Endothelial cell of umbilical vein (primary cell): ENCODE measurements around the gene TUBD1. TPM values are rescaled to one million over a fixed set of nuclear protein-coding genes. Genes with fewer than 3 reads are reported as not detected.

Source experiments
- BruUV-seq: library from RNA; stranded (reverse); fragments of 400-500 nt; replicated peaks from 2 replicates; lab custom pipeline; 2021; lab: Mats Ljungman, UMichigan
- CTCF ChIA-PET: fragments of 300-600, 350-600 bp; sonication (Branson Sonifier 250); formaldehyde crosslinking; loops from one replicate; lab custom pipeline; 2021; ENCODE audit warnings: antibody characterized with exemption, inconsistent platforms; lab: Charles Lee
- POLR2A ChIA-PET: fragments of 300-600, 350-600 bp; sonication (Branson Sonifier 250); formaldehyde crosslinking; loops from one replicate; lab custom pipeline; 2021; ENCODE audit warnings: antibody characterized with exemption, inconsistent platforms; lab: Charles Lee
- DNase-seq: peaks from one replicate; pipeline ENCODE4 v3.0.0-alpha.2; 2011; ENCODE audit warnings: low read depth, low spot score
- FAIRE-seq: peaks from 2 replicates; lab custom pipeline; 2011; peaks lifted over from hg19 to GRCh38; lab: Jason Lieb, UNC
- H2AFZ ChIP-seq: 2 replicates; pipeline ENCODE4 v1.6.0; 2012; ENCODE audit warnings: low read depth, low read length, control low read depth, inconsistent platforms
- H3K27ac ChIP-seq: 2 replicates; pipeline ENCODE4 v1.5.1; 2011; ENCODE audit warnings: low read depth, mild to moderate bottlenecking, control low read depth, low read length, moderate library complexity; ENCODE audit not compliant: insufficient read depth
- H3K27me3 ChIP-seq, 2 experiments: 2 replicates each; pipeline versions ENCODE4 v1.6.0 to v1.6.1; 2011; ENCODE audit warnings: low read length in 2 of 2, mixed read lengths in 1 of 2; ENCODE audit not compliant: control insufficient read depth in 2 of 2, insufficient read depth in 2 of 2
- H3K36me3 ChIP-seq, 2 experiments: 2 replicates in 1 of 2; 3 replicates in 1 of 2; pipeline ENCODE4 v1.5.1; 2011; ENCODE audit warnings: low read length in 2 of 2, mild to moderate bottlenecking in 1 of 2, moderate library complexity in 1 of 2; ENCODE audit not compliant: control insufficient read depth in 2 of 2, insufficient read depth in 2 of 2; ENCODE audit errors: extremely low read depth in 1 of 2
- H3K4me1 ChIP-seq: 3 replicates; pipeline ENCODE4 v1.5.1; 2011; ENCODE audit warnings: mild to moderate bottlenecking, low read length; ENCODE audit not compliant: control insufficient read depth, insufficient read depth; ENCODE audit errors: extremely low read depth
- H3K4me2 ChIP-seq: 2 replicates; pipeline ENCODE4 v1.6.1; 2011; ENCODE audit warnings: low read length, control low read depth, mixed read lengths; ENCODE audit not compliant: insufficient read depth
- H3K4me3 ChIP-seq, 3 experiments: fragments of 200-600 bp in 1 of 3; sonication (generic), shearing (Covaris generic) in 1 of 3; replicated peaks in 1 of 3; 2 replicates each; pipeline ENCODE4 v1.5.1; 2011 to 2016; ENCODE audit warnings: control low read depth in 3 of 3, low read length in 3 of 3, mild to moderate bottlenecking in 2 of 3, inconsistent platforms in 1 of 3, low read depth in 1 of 3, moderate library complexity in 1 of 3; ENCODE audit not compliant: insufficient read depth in 1 of 3
- H3K79me2 ChIP-seq: 2 replicates; pipeline ENCODE4 v1.6.0; 2012; ENCODE audit warnings: low read length, inconsistent platforms; ENCODE audit not compliant: control insufficient read depth, insufficient read depth
- H3K9ac ChIP-seq: replicated peaks from 2 replicates; pipeline ENCODE3; 2011; ENCODE audit warnings: low read length, control low read depth; ENCODE audit not compliant: insufficient read depth; ENCODE audit errors: extremely low read depth
- H3K9me1 ChIP-seq: replicated peaks from 3 replicates; pipeline ENCODE4 v1.6.0; 2011; ENCODE audit warnings: mild to moderate bottlenecking, low read length; ENCODE audit not compliant: control insufficient read depth, insufficient read depth; ENCODE audit errors: extremely low read depth
- H3K9me3 ChIP-seq: replicated peaks from 2 replicates; pipeline ENCODE4 v1.5.1; 2012; ENCODE audit warnings: low read length, inconsistent platforms; ENCODE audit not compliant: control insufficient read depth, insufficient read depth
- H4K20me1 ChIP-seq: replicated peaks from 2 replicates; pipeline ENCODE3; 2011; ENCODE audit warnings: mild to moderate bottlenecking, low read length; ENCODE audit not compliant: control insufficient read depth, insufficient read depth; ENCODE audit errors: extremely low read depth
- FOS ChIP-seq: IDR thresholded peaks from 2 replicates; pipeline ENCODE4 v1.6.1; 2011; ENCODE audit warnings: mild to moderate bottlenecking, low read length, moderate library complexity, borderline replicate concordance; ENCODE audit not compliant: insufficient read depth
- JUN ChIP-seq: IDR thresholded peaks from 2 replicates; pipeline ENCODE4 v1.6.1; 2011; ENCODE audit warnings: borderline replicate concordance, low read depth; ENCODE audit not compliant: insufficient read length, insufficient read depth
- MYC ChIP-seq: IDR thresholded peaks from one replicate; pipeline ENCODE4 v1.6.1; 2011; ENCODE audit warnings: mild to moderate bottlenecking, low read depth, low read length
- POLR2A ChIP-seq: IDR thresholded peaks from 2 replicates; pipeline ENCODE4 v1.6.1; 2012; ENCODE audit warnings: low read depth, mild to moderate bottlenecking, control low read depth, low read length
- dilution Hi-C: fragments of 300-500 bp; cut with MboI; formaldehyde crosslinking; loops from one replicate; pipeline ENCODE4 v1.15.0; 2019; ENCODE audit warnings: low sequenced_read_pairs; ENCODE audit not compliant: extremely low pct_ligation_motif_present
- intact Hi-C: fragments of 100-400 bp; cut with micrococcal nuclease; formaldehyde crosslinking; loops from one replicate; pipeline ENCODE4 v1.10.0; 2022
- polyA plus RNA-seq, 4 experiments: library from polyadenylated mRNA; depleted of rRNA in 3 of 4; stranded (reverse) in 3 of 4; unstranded in 1 of 4; fragments of >200 nt; gene quantifications; 2 replicates each; pipeline versions ENCODE4 v1.2.1 to v1.2.3, GENCODE V29; 2011 to 2012; ENCODE audit warnings: missing spikeins in 1 of 4
- total RNA-seq: library from RNA; stranded (reverse); gene quantifications from 2 replicates; pipeline ENCODE4 v1.2.3, GENCODE V29; 2021
- TF ChIP-seq, protein P1 (sequence below), 2 donors: IDR thresholded peaks; 1 replicate in 1 of 2; 2 replicates in 1 of 2; pipeline ENCODE4 v1.5.1; 2011; ENCODE audit warnings: low read length in 2 of 2, mild to moderate bottlenecking in 2 of 2, moderate library complexity in 2 of 2, control low read depth in 1 of 2, inconsistent platforms in 1 of 2, low read depth in 1 of 2; ENCODE audit not compliant: insufficient read depth in 1 of 2; ENCODE audit errors: extremely low read depth in 1 of 2

The TUBD1 gene
- total and polyA plus RNA-seq, 2 donors (not counting 3 experiments of a cell fraction or from before 2014, with no cell fraction given), result 4.9 to 11.3 TPM

DNA sequence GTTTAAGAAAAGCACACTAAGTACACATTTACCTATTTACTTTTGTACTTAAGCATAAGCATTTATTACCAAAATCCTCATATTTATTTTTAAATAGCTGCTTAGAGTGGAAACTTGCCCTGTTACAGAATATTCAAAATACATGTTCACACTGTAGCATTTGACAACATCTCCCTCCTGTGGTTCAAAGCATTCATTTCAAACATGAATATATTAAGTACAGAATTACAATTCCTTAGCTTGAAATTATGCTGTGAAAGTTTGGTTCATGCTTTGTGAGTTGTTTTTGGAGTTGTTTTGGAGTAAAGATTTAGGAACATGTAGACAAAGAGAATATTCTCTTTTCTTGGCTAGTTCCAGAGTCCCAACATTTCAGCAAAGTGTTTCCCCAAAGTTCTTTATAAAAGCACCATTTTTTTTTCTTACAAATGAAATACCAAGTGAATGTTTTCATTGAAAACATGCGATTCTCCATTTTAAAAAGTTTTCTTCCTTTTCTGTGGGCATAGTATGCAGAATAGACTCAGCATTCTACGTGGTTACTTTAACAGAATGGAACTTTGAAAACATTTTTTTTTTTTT lies 33.2 kb downstream of the TUBD1 start:
- H3K4me3 ChIP-seq, result no peak overlapping the region
- CTCF ChIA-PET, result interaction anchor here (0.6 to 2.0 kb wide), 50 partner anchors 9 to 549 kb away, joined by 3 to 55 read pairs (median 6); partner anchors contain the start of genes CLTC, PTRH2 and VMP1
- H3K4me1 ChIP-seq, result peaks cover 14% of the 10 kb centered on the region
- no peaks in the 10 kb centered on the region for H3K9me1 ChIP-seq
- H3K9me3 ChIP-seq, result no peaks in the 10 kb centered on the region
- H3K27me3 ChIP-seq, result no peaks in the 10 kb centered on the region
- FAIRE-seq (peak; percentile 69), DNase-seq (peak; percentile 76)
- no TSS peak for BruUV-seq
- no peak overlapping the region for H3K4me2 ChIP-seq
- no peaks in the 10 kb centered on the region for H4K20me1 ChIP-seq
- dilution Hi-C loops (no loop called here), intact Hi-C loops (loop anchor here (1.0 to 10.0 kb wide), 3 partner anchors 106 to 175 kb away; no protein-coding TSS in a partner anchor)
- POLR2A ChIA-PET, result interaction anchor here (0.5 to 1.4 kb wide), 6 partner anchors 7 to 156 kb away, joined by 3 to 15 read pairs (median 4); no protein-coding TSS in a partner anchor
- H3K27ac ChIP-seq, result no peak overlapping the region
- no peaks in the 10 kb centered on the region for H3K36me3 ChIP-seq
- H2AFZ ChIP-seq, result no peak overlapping the region
- H3K9ac ChIP-seq, result no peak overlapping the region
- H3K79me2 ChIP-seq, result no peaks in the 10 kb centered on the region
- TF ChIP-seq, protein P1, sequence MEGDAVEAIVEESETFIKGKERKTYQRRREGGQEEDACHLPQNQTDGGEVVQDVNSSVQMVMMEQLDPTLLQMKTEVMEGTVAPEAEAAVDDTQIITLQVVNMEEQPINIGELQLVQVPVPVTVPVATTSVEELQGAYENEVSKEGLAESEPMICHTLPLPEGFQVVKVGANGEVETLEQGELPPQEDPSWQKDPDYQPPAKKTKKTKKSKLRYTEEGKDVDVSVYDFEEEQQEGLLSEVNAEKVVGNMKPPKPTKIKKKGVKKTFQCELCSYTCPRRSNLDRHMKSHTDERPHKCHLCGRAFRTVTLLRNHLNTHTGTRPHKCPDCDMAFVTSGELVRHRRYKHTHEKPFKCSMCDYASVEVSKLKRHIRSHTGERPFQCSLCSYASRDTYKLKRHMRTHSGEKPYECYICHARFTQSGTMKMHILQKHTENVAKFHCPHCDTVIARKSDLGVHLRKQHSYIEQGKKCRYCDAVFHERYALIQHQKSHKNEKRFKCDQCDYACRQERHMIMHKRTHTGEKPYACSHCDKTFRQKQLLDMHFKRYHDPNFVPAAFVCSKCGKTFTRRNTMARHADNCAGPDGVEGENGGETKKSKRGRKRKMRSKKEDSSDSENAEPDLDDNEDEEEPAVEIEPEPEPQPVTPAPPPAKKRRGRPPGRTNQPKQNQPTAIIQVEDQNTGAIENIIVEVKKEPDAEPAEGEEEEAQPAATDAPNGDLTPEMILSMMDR (IDR thresholded peaks at IDR 0.05; ENCODE audit: extremely low read depth in 1 of 2, insufficient read depth in 1 of 2, low read depth in 1 of 2, low read length in 2 of 2), result peak; percentile 29 to 45
- no peak for TF ChIP-seq POLR2A

DNA sequence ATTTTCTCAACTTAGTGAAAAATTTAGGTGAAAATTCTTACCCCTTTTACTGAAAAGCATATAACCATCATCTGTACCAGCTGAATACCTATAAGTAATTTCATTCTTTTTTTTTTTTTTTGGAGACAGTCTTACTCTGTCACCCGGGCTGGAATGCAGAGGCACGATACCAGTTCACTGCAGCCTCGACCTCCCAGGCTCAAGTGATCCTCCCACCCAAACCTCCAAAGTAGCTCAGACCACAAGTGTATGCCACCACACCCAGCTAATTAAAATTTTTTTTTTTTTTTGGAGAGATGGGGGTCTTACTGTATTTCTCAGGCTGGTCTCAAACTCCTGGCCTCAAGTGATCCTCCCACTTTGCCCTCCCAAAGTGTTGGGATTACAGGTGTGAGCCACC lies 33.8 kb downstream of the TUBD1 start:
- FAIRE-seq (no peak), DNase-seq (no peak)
- Histone ChIP-seq H3K79me2 (no peaks in the 10 kb centered on the region), H3K4me1 (peaks cover 14% of the 10 kb centered on the region), H3K9me3 (no peaks in the 10 kb centered on the region), H3K4me2 (no peak overlapping the region), H3K27me3 (no peaks in the 10 kb centered on the region), H3K4me3 (no peak overlapping the region), H3K27ac (no peak overlapping the region), H3K36me3 (no peaks in the 10 kb centered on the region), H3K9ac (no peak overlapping the region), H3K9me1 (no peaks in the 10 kb centered on the region), H2AFZ (no peak overlapping the region), H4K20me1 (no peaks in the 10 kb centered on the region)
- CTCF ChIA-PET, result interaction anchor here (0.6 to 2.0 kb wide), 45 partner anchors 10 to 548 kb away, joined by 3 to 55 read pairs (median 6); partner anchors contain the start of genes CLTC, PTRH2 and VMP1
- dilution Hi-C loops, result no loop called here
- TF ChIP-seq, protein P1 (IDR thresholded peaks at IDR 0.05; ENCODE audit: extremely low read depth in 1 of 2, insufficient read depth in 1 of 2, low read depth in 1 of 2, low read length in 2 of 2), result no peak
- TF ChIP-seq MYC, result no peak
- TF ChIP-seq FOS, result no peak
- no peak for TF ChIP-seq JUN
- POLR2A ChIA-PET, result interaction anchor here (0.5 to 1.4 kb wide), 5 partner anchors 8 to 109 kb away, joined by 3 to 7 read pairs (median 4); no protein-coding TSS in a partner anchor
- intact Hi-C loops, result loop anchor here (1.0 kb wide), 2 partner anchors 106 to 112 kb away; no protein-coding TSS in a partner anchor
- no TSS peak for BruUV-seq
